C4-2B (cell line): ENCODE measurements around the gene BAK1.

Experiments
- CTCF ChIP-seq: fragments of 450-650 bp; conservative IDR thresholded peaks from 2 replicates; pipeline ENCODE4 v1.5.1; 2017; ENCODE audit warnings: mild to moderate bottlenecking
- ZFX ChIP-seq: fragments of 450-650 bp; IDR thresholded peaks from 2 replicates; pipeline ENCODE4 v1.6.1; 2017

GRCh38 chr6:33549196-33549595, 30.9 kb downstream of the BAK1 start:
- TF ChIP-seq CTCF (no peak), ZFX (no peak)
